Lower lobe of right lung (tissue), 2 donors: Measurements from ENCODE around the gene MTG2. TPM values are rescaled to one million over a fixed set of nuclear protein-coding genes. Genes with fewer than 3 reads are reported as not detected.

Experiments used
- ATAC-seq, 2 donors: fragments of 200-7000 bp; cut with Tn5 transposase; one replicate each; pipeline ENCODE4 v1.9.1; 2020 to 2022; ENCODE audit warnings: mild to moderate bottlenecking in 2 of 2, moderate library complexity in 2 of 2
- DNase-seq: peaks from one replicate; pipeline ENCODE4 v3.0.0-alpha.2; 2020
- H3K27ac ChIP-seq: fragments of 200-600 bp; one replicate; pipeline ENCODE4 v1.8.0; 2022
- H3K27me3 ChIP-seq: fragments of 200-600 bp; one replicate; pipeline ENCODE4 v1.8.0; 2022; ENCODE audit warnings: low read depth
- H3K36me3 ChIP-seq: fragments of 200-600 bp; one replicate; pipeline ENCODE4 v1.8.0; 2022; ENCODE audit warnings: mild to moderate bottlenecking
- H3K4me1 ChIP-seq: fragments of 200-600 bp; one replicate; pipeline ENCODE4 v1.8.0; 2022
- H3K4me3 ChIP-seq: fragments of 200-600 bp; one replicate; pipeline ENCODE4 v1.8.0; 2022; ENCODE audit warnings: mild to moderate bottlenecking
- H3K9me3 ChIP-seq: fragments of 200-600 bp; one replicate; pipeline ENCODE4 v1.8.0; 2022
- CTCF ChIP-seq: fragments of 200-600 bp; IDR thresholded peaks from one replicate; pipeline ENCODE4 v1.8.0; 2022; ENCODE audit warnings: antibody characterized with exemption, mild to moderate bottlenecking
- intact Hi-C: fragments of 100-400 bp; cut with DNase I; formaldehyde crosslinking; loops from one replicate; pipeline ENCODE4 v1.11.0; 2022
- total RNA-seq: library from RNA; stranded (reverse); fragmentation: NEBNext Ultra II Directional; extraction: Animal tissue kit (Norgen Biotek cat#: 25700); gene quantifications from one replicate; pipeline ENCODE4 v1.2.1, GENCODE V29; 2021
- donor health status: DM: no; HTN: yes; CAD: no; lungs with severe emphysema.

The MTG2 gene
- total RNA-seq, 1 donor from 2014 or later, result 27.1 TPM

GRCh38 chr20:62193079-62194025 is 10.5 kb downstream of the MTG2 start:
- Histone ChIP-seq H3K4me1 (no peaks in the 10 kb centered on the region), H3K9me3 (no peaks in the 10 kb centered on the region), H3K36me3 (peaks cover 88% of the 10 kb centered on the region), H3K4me3 (no peak overlapping the region), H3K27ac (no peak overlapping the region), H3K27me3 (no peaks in the 10 kb centered on the region)
- peak; percentile 20 for DNase-seq
- ATAC-seq, result no peak
- intact Hi-C loops, result no loop called here
- no peak for TF ChIP-seq CTCF

GRCh38 chr20:62195075-62195405 is 12.2 kb downstream of the MTG2 start:
- Histone ChIP-seq H3K27ac (no peak overlapping the region), H3K27me3 (no peaks in the 10 kb centered on the region), H3K4me3 (no peak overlapping the region), H3K9me3 (no peaks in the 10 kb centered on the region), H3K4me1 (no peaks in the 10 kb centered on the region), H3K36me3 (peaks cover 90% of the 10 kb centered on the region)
- ATAC-seq (no peak), DNase-seq (no peak)
- intact Hi-C loops, result no loop called here
- TF ChIP-seq CTCF, result no peak

GRCh38 chr20:62195736-62196135 is 12.9 kb downstream of the MTG2 start:
- no peak overlapping the region for H3K27ac ChIP-seq
- no peaks in the 10 kb centered on the region for H3K4me1 ChIP-seq
- no peaks in the 10 kb centered on the region for H3K27me3 ChIP-seq
- DNase-seq (peak; percentile 27), ATAC-seq (no peak)
- peaks cover 90% of the 10 kb centered on the region for H3K36me3 ChIP-seq
- intact Hi-C loops, result no loop called here
- no peak for TF ChIP-seq CTCF
- no peak overlapping the region for H3K4me3 ChIP-seq
- no peaks in the 10 kb centered on the region for H3K9me3 ChIP-seq

GRCh38 chr20:62196286-62196685 is 13.5 kb downstream of the MTG2 start:
- intact Hi-C loops, result no loop called here
- H3K36me3 ChIP-seq, result peaks cover 90% of the 10 kb centered on the region

GRCh38 chr20:62197311-62197710 is 14.5 kb downstream of the MTG2 start:
- no peak for TF ChIP-seq CTCF
- Histone ChIP-seq H3K36me3 (peaks cover 92% of the 10 kb centered on the region), H3K27me3 (no peaks in the 10 kb centered on the region), H3K9me3 (no peaks in the 10 kb centered on the region), H3K4me3 (no peak overlapping the region), H3K27ac (no peak overlapping the region), H3K4me1 (no peaks in the 10 kb centered on the region)
- intact Hi-C loops, result no loop called here
- ATAC-seq (no peak), DNase-seq (peak; percentile 12)

More at GRCh38 chr20:62196286-62196685, 13.5 kb downstream of the MTG2 start:
- ATAC-seq (no peak), DNase-seq (peak; percentile 3)
- H3K27ac ChIP-seq, result no peak overlapping the region
- H3K4me1 ChIP-seq, result no peaks in the 10 kb centered on the region
- no peak for TF ChIP-seq CTCF
- H3K27me3 ChIP-seq, result no peaks in the 10 kb centered on the region
- no peaks in the 10 kb centered on the region for H3K9me3 ChIP-seq
- no peak overlapping the region for H3K4me3 ChIP-seq
